ENCODE data around the gene AP5B1. TPM values are rescaled to one million over a fixed set of nuclear protein-coding genes. Genes with fewer than 3 reads are reported as not detected.

Gene AP5B1
- total and polyA plus RNA-seq, 2 of the 8 experiments (the other 6 are each of a cell fraction or from before 2014, with no cell fraction given) = 7.6 to 10.0 TPM

- FAIRE-seq = no peak
- H3K4me3 ChIP-seq (ENCODE audit: extremely low read depth in 1 of 4, insufficient read depth in 2 of 4, low read depth in 3 of 4, low read length in 4 of 4) = no peak overlapping the region
- no peak overlapping the region for H3K9ac ChIP-seq (replicated peaks in 1 of 4; ENCODE audit: extremely low read depth in 1 of 4, low read depth in 3 of 4, low read length in 3 of 4)
- no peaks in the 10 kb centered on the region for H4K20me1 ChIP-seq (replicated peaks in 1 of 2; ENCODE audit: control insufficient read depth in 1 of 2, insufficient read depth in 2 of 2, low read length in 2 of 2)
- no peak overlapping the region for H2BK120ac ChIP-seq (replicated peaks; ENCODE audit: low read depth, low read length)
- no peaks in the 10 kb centered on the region for H3K79me1 ChIP-seq (ENCODE audit: low read depth, low read length)
- peak overlapping the region; percentile 25; the same call in 1 of the 2 replicates for H4K8ac ChIP-seq (ENCODE audit: extremely low read depth, insufficient read depth, low read length)
- H3K4me1 ChIP-seq (replicated peaks in 1 of 4; ENCODE audit: control insufficient read depth in 3 of 4, insufficient read depth in 4 of 4, low read length in 3 of 4) = no peaks in the 10 kb centered on the region
- H3K36me3 ChIP-seq (ENCODE audit: control insufficient read depth in 2 of 4, insufficient read depth in 4 of 4, low read length in 3 of 4) = no peaks in the 10 kb centered on the region
- no peak overlapping the region for H2BK15ac ChIP-seq (ENCODE audit: low read length)
- H3K56ac ChIP-seq (replicated peaks; ENCODE audit: insufficient read length, low read depth, low read length) = no peak overlapping the region
- no peak overlapping the region for H4K5ac ChIP-seq (ENCODE audit: insufficient read length, low read depth, low read length)
- ChIA-PET CTCF (ENCODE audit: partially characterized antibody) (interaction anchor here (0.6 to 2.2 kb wide), 23 partner anchors 10 to 461 kb away, joined by 3 to 8 read pairs (median 4); no protein-coding TSS in a partner anchor), POLR2A (ENCODE audit: partially characterized antibody) (interaction anchor here (1.1 to 1.2 kb wide), 2 partner anchors 24 to 30 kb away, joined by 3 to 4 read pairs; partner anchors contain the start of gene RNASEH2C)
- H3K4me2 ChIP-seq (ENCODE audit: insufficient read depth in 1 of 2, low read depth in 2 of 2, low read length in 2 of 2) = no peak overlapping the region
- no peak overlapping the region for H2AFZ ChIP-seq (ENCODE audit: low read length)
- no peak overlapping the region for H2AK5ac ChIP-seq (ENCODE audit: low read depth, low read length)
- H3K27me3 ChIP-seq (replicated peaks in 1 of 4; ENCODE audit: control insufficient read depth in 3 of 4, extremely low read depth in 1 of 4, insufficient read depth in 3 of 4, low read length in 3 of 4) = peaks cover 0 to 2% (median 0%) of the 10 kb centered on the region in 4 experiments; a peak in 1 of 7 replicates
- no peak overlapping the region for H4K91ac ChIP-seq (replicated peaks; ENCODE audit: insufficient read length, low read length)
- H2BK20ac ChIP-seq (ENCODE audit: low read length) = no peak overlapping the region
- WGBS, 2 experiments (ENCODE audit: extremely low coverage in 1 of 2, insufficient coverage in 1 of 2, insufficient read length in 1 of 2, insufficient replicate concordance in 2 of 2, low coverage in 1 of 2, low lambda C conversion rate in 2 of 2, missing lambda C conversion rate in 1 of 2) = 93% methylated on average over 17 of the region's 18 CpGs; no CpG with 5 or more reads in 1 of the 2 experiments
- peak in 1 of 2 experiments; percentile 50 for DNase-seq (ENCODE audit: low read depth in 1 of 2, low spot score in 2 of 2)
- no peak overlapping the region for H2BK5ac ChIP-seq (ENCODE audit: low read depth, low read length)
- no peak overlapping the region for H3K27ac ChIP-seq (ENCODE audit: low read depth, low read length)
- H3K9me3 ChIP-seq (ENCODE audit: insufficient read depth in 2 of 2, low read depth in 1 of 2, low read length in 1 of 2) = peaks cover 3 to 16% of the 10 kb centered on the region in 2 experiments; a peak in 3 of 4 replicates
- no peak overlapping the region for H3K14ac ChIP-seq (ENCODE audit: insufficient read length)
- H3K79me2 ChIP-seq (ENCODE audit: control insufficient read depth in 1 of 2, insufficient read depth in 2 of 2, low read length in 2 of 2) = no peaks in the 10 kb centered on the region
- no peak overlapping the region for H3K4ac ChIP-seq (replicated peaks; ENCODE audit: insufficient read length, low read depth, low read length)
- no peaks in the 10 kb centered on the region for H3K23me2 ChIP-seq (ENCODE audit: low read depth, low read length)
- H3K18ac ChIP-seq (ENCODE audit: extremely low read depth, low read length) = no peak overlapping the region
- no peak overlapping the region for H3K23ac ChIP-seq (ENCODE audit: insufficient read length)
- H2BK12ac ChIP-seq (ENCODE audit: low read depth, low read length) = no peak overlapping the region
- TF ChIP-seq RAD21 (IDR thresholded peaks at IDR 0.05 in 1 of 2, conservative IDR thresholded peaks at IDR 0.05 in 1 of 2; ENCODE audit: low read depth in 2 of 2, low read length in 2 of 2) (peak; percentile 62 to 72), SIX5 (IDR thresholded peaks at IDR 0.05; ENCODE audit: low read depth, low read length) (no peak), CREB1 (IDR thresholded peaks at IDR 0.05) (no peak), GTF2F1 (IDR thresholded peaks at IDR 0.05; ENCODE audit: borderline replicate concordance, low read depth, low read length) (no peak), FOSL1 (IDR thresholded peaks at IDR 0.05; ENCODE audit: insufficient read depth, low read depth, low read length) (no peak), ASH2L (IDR thresholded peaks at IDR 0.05; ENCODE audit: low read length) (no peak), CTCF (IDR thresholded peaks at IDR 0.05; ENCODE audit: control extremely low read depth in 1 of 3, insufficient read depth in 1 of 3, low read depth in 1 of 3, low read length in 3 of 3) (peak; percentile 44 to 78 (median 61)), USF2 (IDR thresholded peaks at IDR 0.05; ENCODE audit: low read length) (no peak), CHD2 (IDR thresholded peaks at IDR 0.05; ENCODE audit: low read length) (no peak)
These were observed 36.6 kb downstream of the AP5B1 start for GRCh38 chr11:65744026-65744698.
